ENCODE data around the gene DDX1.

The DDX1 gene

GRCh38 chr2:15563227-15564100, 28.2 kb upstream of the DDX1 start:
- DNase-seq = no peak

- no peak for DNase-seq
Measured at GRCh38 chr2:15565392-15565791, 26.3 kb upstream of the DDX1 start.

- no peak for DNase-seq
Measured at GRCh38 chr2:15565994-15566671, 25.5 kb upstream of the DDX1 start.

- no peak for DNase-seq
Measured at GRCh38 chr2:15566912-15567311, 24.8 kb upstream of the DDX1 start.

GRCh38 chr2:15568874-15569273, 22.8 kb upstream of the DDX1 start:
- no peak for DNase-seq

GRCh38 chr2:15570104-15570503, 21.6 kb upstream of the DDX1 start:
- no peak for DNase-seq

- no peak for DNase-seq
Measured at GRCh38 chr2:15571729-15572128, 19.9 kb upstream of the DDX1 start.

- peak; percentile 91 for DNase-seq
Measured at GRCh38 chr2:15577071-15577735, 14.5 kb upstream of the DDX1 start.

GRCh38 chr2:15579641-15580040, 12.0 kb upstream of the DDX1 start:
- DNase-seq = no peak

- no peak for DNase-seq
Measured at GRCh38 chr2:15580451-15580850, 11.2 kb upstream of the DDX1 start.

- DNase-seq = no peak
Measured at GRCh38 chr2:15582710-15583357, 8.8 kb upstream of the DDX1 start.

- no peak for DNase-seq
Measured at GRCh38 chr2:15583826-15584225, 7.8 kb upstream of the DDX1 start.

- no peak for DNase-seq
Measured at GRCh38 chr2:15584316-15584715, 7.4 kb upstream of the DDX1 start.

- no peak for DNase-seq
Measured at GRCh38 chr2:15584767-15585469, 6.8 kb upstream of the DDX1 start.

- peak; percentile 19 for DNase-seq
Measured at GRCh38 chr2:15588329-15588919, 3.2 kb upstream of the DDX1 start.

- DNase-seq = no peak
Measured at GRCh38 chr2:15591373-15591691, 336 bp upstream of the DDX1 start.

- DNase-seq = no peak
Measured at GRCh38 chr2:15593327-15593705, 1.6 kb downstream of the DDX1 start.

- no peak for DNase-seq
Measured at GRCh38 chr2:15594291-15595256, 2.9 kb downstream of the DDX1 start.

- DNase-seq = no peak
Measured at GRCh38 chr2:15595342-15595905, 3.8 kb downstream of the DDX1 start.

- DNase-seq = no peak
Measured at GRCh38 chr2:15595936-15596335, 4.3 kb downstream of the DDX1 start.

- DNase-seq = no peak
Measured at GRCh38 chr2:15596350-15596749, 4.7 kb downstream of the DDX1 start.
